ENCODE measurements around the gene PRKAG2. TPM values are rescaled to one million over a fixed set of nuclear protein-coding genes. Genes with fewer than 3 reads are reported as not detected.
A peak's percentile ranks its signal among the peaks of the same experiment; 100 is the strongest.
"Not testable (repeated sequence)": the region's sequence is repeated elsewhere in the genome, so short reads cannot be mapped to it uniquely, and the experiment has no call there.

Gene PRKAG2
- total RNA-seq, 1 donor from 2014 or later, result 18.5 TPM

DNA sequence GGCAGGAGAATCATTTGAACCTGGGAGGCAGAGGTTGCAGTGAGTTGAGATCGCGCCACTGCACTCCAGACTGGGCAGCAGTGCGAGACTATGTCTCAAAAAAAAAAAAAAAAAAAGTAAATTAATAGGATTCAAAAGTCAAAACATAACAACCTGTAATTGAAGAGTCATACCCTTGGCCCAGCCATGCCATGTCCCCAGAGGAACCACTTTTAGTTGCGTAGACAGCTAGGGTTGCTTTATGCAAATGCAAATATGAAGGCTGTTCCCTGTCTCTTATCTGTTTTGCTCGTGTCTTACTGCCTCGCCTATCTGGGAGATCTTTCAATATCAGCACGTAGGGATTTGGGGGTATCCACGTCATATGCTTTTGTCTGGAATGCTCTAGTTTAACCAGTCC is 73.1 kb downstream of the PRKAG2 start:
- intact Hi-C loops (cut with micrococcal nuclease), result no loop called here
- no peak overlapping the region for H3K4me3 Mint-ChIP-seq
- H3K27me3 Mint-ChIP-seq (ENCODE audit: insufficient read depth), result peaks cover 2% of the 10 kb centered on the region
- no peaks in the 10 kb centered on the region for H3K36me3 Mint-ChIP-seq (ENCODE audit: low read depth)
- no peak for DNase-seq (ENCODE audit: low spot score)
- no peaks in the 10 kb centered on the region for H3K9me3 Mint-ChIP-seq
- no peak overlapping the region for H3K27ac Mint-ChIP-seq
- no peaks in the 10 kb centered on the region for H3K4me1 Mint-ChIP-seq (ENCODE audit: low read depth)

DNA sequence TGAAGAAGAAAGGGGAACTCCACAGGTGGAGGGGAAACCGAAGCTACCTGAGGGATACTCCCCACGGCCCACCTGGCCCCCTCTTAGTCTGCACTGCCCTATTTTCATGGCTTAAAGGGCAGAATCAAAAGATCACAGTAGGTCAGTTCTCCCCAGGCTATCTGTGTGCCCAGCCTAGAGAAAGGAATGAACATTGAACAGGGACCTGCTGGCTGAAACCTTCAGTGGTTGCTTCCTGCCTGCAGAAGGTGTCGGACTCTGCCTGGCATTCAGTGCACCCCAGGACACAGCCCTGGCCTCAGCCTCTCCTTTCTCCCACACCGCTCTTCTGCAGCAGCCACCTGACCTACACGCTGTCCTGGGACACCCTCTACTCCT is 74.5 kb downstream of the PRKAG2 start:
- intact Hi-C loops (cut with micrococcal nuclease), result no loop called here
- peaks cover 2% of the 10 kb centered on the region for H3K27me3 Mint-ChIP-seq (ENCODE audit: insufficient read depth)
- no peak for DNase-seq (ENCODE audit: low spot score)
- H3K4me1 Mint-ChIP-seq (ENCODE audit: low read depth), result no peaks in the 10 kb centered on the region
- no peaks in the 10 kb centered on the region for H3K36me3 Mint-ChIP-seq (ENCODE audit: low read depth)
- H3K9me3 Mint-ChIP-seq, result no peaks in the 10 kb centered on the region
- no peak overlapping the region for H3K4me3 Mint-ChIP-seq
- H3K27ac Mint-ChIP-seq, result no peak overlapping the region

DNA sequence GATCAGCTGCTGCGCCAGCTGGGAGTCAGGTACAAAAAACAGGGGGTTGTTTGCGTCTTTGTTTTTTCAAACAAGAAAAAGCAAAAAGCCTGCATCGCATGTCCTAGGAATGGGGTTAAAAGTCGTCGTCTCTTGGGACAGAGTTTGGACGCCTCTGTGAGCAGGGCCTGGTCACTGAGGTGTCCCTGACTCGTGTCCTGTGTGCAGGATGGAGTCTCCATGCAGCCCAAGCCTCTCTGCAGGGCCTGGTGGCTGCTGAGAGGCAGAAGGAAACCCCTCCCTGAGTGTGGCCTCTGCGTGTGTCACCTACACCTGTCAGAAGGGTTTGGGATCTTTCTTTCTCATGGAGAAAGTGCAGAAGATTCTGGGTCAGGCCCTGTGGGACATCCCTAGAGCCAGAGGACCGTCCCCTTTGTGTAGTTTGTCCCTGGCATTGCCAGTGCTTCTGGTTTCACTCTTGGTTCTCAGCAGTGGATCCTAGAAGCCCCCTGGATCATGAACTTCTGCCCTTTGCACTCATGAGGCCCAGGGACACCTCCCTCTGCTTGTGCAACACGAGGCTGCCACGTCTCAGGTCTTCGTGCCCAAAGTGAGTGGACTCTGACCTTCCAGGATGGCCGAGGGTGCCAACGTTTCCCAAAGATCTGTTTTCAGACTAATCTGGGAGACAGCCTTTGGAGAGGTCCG is 75.0 kb downstream of the PRKAG2 start:
- Mint-ChIP-seq H3K4me1 (ENCODE audit: low read depth) (no peaks in the 10 kb centered on the region), H3K4me3 (no peak overlapping the region), H3K9me3 (no peaks in the 10 kb centered on the region), H3K27ac (no peak overlapping the region), H3K27me3 (ENCODE audit: insufficient read depth) (peaks cover 2% of the 10 kb centered on the region), H3K36me3 (ENCODE audit: low read depth) (no peaks in the 10 kb centered on the region)
- no peak for DNase-seq (ENCODE audit: low spot score)
- intact Hi-C loops (cut with micrococcal nuclease), result no loop called here

DNA sequence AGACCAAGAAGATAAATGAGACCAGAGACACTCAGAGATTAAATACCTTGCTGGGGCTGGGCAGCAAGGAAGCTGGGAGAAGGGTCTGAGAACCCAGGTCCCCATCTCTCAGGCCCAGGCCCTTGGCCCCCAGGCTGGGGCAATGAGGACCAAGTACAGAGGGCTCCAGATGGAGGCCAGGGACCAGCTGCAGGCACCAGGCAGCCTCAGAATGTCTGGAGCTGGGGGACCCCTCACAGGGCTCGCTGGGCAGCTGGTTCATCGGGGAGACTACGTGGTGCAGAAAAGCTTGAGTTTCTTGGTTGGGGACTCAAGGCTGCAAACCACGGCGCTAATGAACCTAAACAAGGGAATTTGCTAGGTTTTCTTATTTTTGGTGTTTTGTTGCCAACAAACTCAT is 75.6 kb downstream of the PRKAG2 start:
- no peaks in the 10 kb centered on the region for H3K36me3 Mint-ChIP-seq (ENCODE audit: low read depth)
- no peak overlapping the region for H3K27ac Mint-ChIP-seq
- H3K27me3 Mint-ChIP-seq (ENCODE audit: insufficient read depth), result peaks cover 2% of the 10 kb centered on the region

DNA sequence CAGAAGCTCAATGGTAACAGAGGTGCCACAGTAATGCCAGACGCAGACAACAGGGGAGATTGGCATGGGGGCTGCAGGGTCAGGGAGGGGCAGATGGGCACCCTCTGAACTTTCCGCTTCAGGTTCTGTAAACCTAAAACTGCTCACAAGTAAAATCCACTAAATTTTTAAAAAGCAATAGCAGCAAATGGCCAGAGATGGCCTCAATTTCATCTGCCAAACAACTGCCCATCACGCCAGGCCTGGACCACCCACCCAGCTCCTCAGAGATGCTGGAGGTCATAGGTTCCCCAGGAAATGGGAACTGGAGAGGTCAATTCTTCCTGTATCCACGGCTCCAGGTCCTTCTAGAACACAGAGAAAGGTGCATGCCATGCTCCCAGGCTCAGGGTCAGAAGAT is 76.1 kb downstream of the PRKAG2 start:
- Mint-ChIP-seq H3K4me1 (ENCODE audit: low read depth) (no peaks in the 10 kb centered on the region), H3K36me3 (ENCODE audit: low read depth) (no peaks in the 10 kb centered on the region), H3K4me3 (no peak overlapping the region), H3K27ac (no peak overlapping the region), H3K27me3 (ENCODE audit: insufficient read depth) (peaks cover 2% of the 10 kb centered on the region), H3K9me3 (no peaks in the 10 kb centered on the region)
- intact Hi-C loops (cut with micrococcal nuclease), result no loop called here
- no peak for DNase-seq (ENCODE audit: low spot score)

More for the DNA sequence above, 75.6 kb downstream of the PRKAG2 start:
- H3K4me1 Mint-ChIP-seq (ENCODE audit: low read depth), result no peaks in the 10 kb centered on the region
- DNase-seq (ENCODE audit: low spot score), result no peak
- H3K9me3 Mint-ChIP-seq, result no peaks in the 10 kb centered on the region
- H3K4me3 Mint-ChIP-seq, result no peak overlapping the region
- intact Hi-C loops (cut with micrococcal nuclease), result no loop called here

DNA sequence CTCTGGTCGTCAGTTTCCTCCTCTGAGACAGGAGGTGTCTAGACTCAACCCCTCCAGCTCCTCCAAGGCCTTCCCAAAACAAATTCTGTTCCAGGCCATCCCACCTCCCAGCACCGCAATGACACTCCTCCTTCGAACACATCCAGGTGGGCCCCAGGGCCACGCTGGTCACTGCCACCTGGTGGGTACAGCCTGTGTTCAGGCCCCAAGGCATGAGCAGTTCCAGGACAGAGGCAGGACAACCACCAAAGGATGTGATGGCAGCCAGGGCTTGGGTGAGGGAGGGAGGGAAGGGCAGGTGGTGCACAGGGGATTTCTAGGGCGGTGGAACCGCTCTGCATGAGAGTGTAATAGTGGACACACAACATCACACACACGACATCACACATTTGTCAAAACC is 76.5 kb downstream of the PRKAG2 start:
- DNase-seq (ENCODE audit: low spot score), result no peak

DNA sequence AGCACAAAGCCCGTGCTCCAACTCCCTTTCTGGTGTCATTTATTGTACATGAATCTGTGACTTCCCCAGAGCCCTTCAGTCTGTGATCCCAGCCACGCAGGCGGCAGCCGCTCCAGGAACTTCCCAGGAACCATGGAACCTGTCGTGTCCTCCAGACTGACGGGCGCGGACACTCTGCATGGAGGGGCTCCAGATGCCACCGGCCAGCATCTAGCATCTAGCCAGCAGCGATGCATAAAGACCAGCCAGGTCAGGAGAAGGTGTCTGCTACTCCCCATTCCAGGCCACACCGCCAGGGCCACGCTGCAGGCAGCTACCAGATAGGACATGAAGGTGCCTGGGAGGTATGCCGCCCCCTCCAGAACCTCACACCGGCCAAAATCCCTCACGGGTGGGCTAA is 77.4 kb downstream of the PRKAG2 start:
- Mint-ChIP-seq H3K27me3 (ENCODE audit: insufficient read depth) (peaks cover 2% of the 10 kb centered on the region), H3K4me1 (ENCODE audit: low read depth) (no peaks in the 10 kb centered on the region), H3K4me3 (no peak overlapping the region), H3K27ac (no peak overlapping the region), H3K36me3 (ENCODE audit: low read depth) (no peaks in the 10 kb centered on the region), H3K9me3 (no peaks in the 10 kb centered on the region)
- no peak for DNase-seq (ENCODE audit: low spot score)
- intact Hi-C loops (cut with micrococcal nuclease), result no loop called here

More for the DNA sequence above, 76.5 kb downstream of the PRKAG2 start:
- no peaks in the 10 kb centered on the region for H3K4me1 Mint-ChIP-seq (ENCODE audit: low read depth)
- H3K9me3 Mint-ChIP-seq, result no peaks in the 10 kb centered on the region
- no peaks in the 10 kb centered on the region for H3K36me3 Mint-ChIP-seq (ENCODE audit: low read depth)
- no peak overlapping the region for H3K4me3 Mint-ChIP-seq
- intact Hi-C loops (cut with micrococcal nuclease), result no loop called here
- peaks cover 2% of the 10 kb centered on the region for H3K27me3 Mint-ChIP-seq (ENCODE audit: insufficient read depth)
- no peak overlapping the region for H3K27ac Mint-ChIP-seq

DNA sequence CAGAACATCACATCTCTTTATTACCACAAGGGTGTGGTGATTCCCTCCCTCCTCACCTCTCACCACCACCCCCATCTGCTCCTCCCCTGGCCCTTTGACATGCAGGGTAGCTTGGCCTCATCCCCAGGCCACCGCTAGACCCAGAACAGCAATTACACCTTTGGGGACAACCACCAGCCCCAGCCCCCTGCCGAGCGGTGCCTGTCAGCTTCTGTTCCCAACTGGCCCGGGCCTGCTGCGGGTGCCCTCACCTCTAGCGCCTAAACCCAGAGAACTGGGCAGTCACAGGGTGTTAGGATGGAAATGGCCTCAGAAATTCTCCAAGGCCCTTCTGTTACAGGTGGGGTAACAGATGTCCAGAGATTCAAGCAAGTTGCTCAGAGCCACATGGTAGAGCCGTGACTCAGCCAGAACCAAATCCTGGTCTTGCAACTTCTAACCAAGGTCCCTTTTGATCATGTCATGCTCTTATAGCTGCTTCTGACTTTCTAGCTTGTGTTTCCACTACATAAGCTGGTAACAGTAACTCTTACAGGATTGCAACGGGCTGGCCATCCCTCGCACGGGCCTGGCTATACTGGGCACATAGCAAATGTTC is 78.0 kb downstream of the PRKAG2 start:
- H3K4me1 Mint-ChIP-seq (ENCODE audit: low read depth), result no peaks in the 10 kb centered on the region
- peaks cover under 1% of the 10 kb centered on the region for H3K27me3 Mint-ChIP-seq (ENCODE audit: insufficient read depth)

DNA sequence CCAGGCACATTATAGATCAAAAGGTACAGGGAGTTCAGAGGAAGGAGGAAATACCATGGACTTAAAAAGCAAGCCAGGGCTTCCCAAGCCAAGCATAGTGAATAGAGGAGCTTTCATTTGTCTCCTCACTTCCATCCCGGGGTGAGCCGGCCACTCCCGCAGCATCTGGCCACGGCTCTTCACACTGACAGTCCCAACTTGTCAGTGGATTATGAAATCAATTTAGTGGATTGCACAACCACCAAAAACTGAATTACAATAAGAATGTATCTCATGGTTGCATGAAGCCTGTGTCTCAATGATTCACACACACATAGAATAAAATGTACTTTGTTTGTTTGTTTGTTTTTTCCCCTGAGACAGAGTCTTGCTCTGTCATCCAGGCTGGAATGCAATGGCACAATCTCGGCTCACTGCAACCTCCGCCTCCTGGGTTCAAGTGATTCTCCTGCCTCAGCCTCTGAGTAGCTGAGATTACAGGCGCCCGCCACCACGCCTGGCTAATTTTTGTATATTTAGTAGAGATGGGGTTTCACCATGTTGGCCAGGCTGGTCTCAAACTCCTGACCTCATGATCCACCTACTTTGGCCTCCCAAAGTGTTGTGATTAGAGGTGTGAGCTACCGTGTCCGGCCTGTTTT is 79.1 kb downstream of the PRKAG2 start:
- H3K27ac Mint-ChIP-seq; H3K36me3 Mint-ChIP-seq (ENCODE audit: low read depth); H3K9me3 Mint-ChIP-seq; H3K27me3 Mint-ChIP-seq (ENCODE audit: insufficient read depth); intact Hi-C loops (cut with micrococcal nuclease); H3K4me1 Mint-ChIP-seq (ENCODE audit: low read depth); DNase-seq (ENCODE audit: low spot score); H3K4me3 Mint-ChIP-seq: not testable (repeated sequence)

More for the DNA sequence above, 78.0 kb downstream of the PRKAG2 start:
- no peak for DNase-seq (ENCODE audit: low spot score)
- Mint-ChIP-seq H3K9me3 (no peaks in the 10 kb centered on the region), H3K4me3 (no peak overlapping the region), H3K36me3 (ENCODE audit: low read depth) (no peaks in the 10 kb centered on the region), H3K27ac (no peak overlapping the region)
- intact Hi-C loops (cut with micrococcal nuclease), result no loop called here

DNA sequence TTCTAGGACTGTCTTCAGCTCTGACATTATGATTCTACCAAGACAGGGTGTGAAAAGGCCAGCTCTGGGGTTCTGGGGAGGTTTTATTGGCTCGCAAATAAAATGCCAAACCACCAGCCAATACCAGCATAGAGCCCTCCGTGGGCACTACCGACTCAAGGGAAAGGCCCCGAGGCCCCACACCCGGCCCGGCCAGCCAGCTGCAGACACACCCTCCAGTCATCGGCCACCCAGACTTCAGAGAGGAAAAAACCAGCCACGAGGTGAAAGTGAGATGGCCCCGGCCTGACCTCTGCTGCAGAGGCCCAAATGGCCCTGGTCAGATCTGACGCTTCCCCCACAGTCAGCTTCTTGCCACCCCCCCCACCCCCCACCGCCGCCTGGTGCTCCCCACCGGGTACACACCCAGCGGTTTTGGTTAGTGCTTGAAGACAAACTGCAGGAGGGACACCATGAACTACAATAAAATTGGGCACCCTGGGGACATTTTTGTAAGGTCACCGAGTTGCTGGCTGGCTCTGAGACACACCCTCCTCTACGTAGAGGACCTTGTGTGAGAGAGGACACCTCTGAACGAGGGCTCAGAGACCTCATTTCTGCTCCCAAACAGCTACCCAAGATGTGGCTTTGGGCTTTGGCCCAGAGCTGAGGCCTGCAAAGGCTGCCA is 79.9 kb downstream of the PRKAG2 start:
- H3K27ac Mint-ChIP-seq, result no peak overlapping the region
- no peaks in the 10 kb centered on the region for H3K9me3 Mint-ChIP-seq
- no peaks in the 10 kb centered on the region for H3K4me1 Mint-ChIP-seq (ENCODE audit: low read depth)
- intact Hi-C loops (cut with micrococcal nuclease), result no loop called here
- no peak overlapping the region for H3K4me3 Mint-ChIP-seq
- no peaks in the 10 kb centered on the region for H3K27me3 Mint-ChIP-seq (ENCODE audit: insufficient read depth)
- no peak for DNase-seq (ENCODE audit: low spot score)
- H3K36me3 Mint-ChIP-seq (ENCODE audit: low read depth), result no peaks in the 10 kb centered on the region

DNA sequence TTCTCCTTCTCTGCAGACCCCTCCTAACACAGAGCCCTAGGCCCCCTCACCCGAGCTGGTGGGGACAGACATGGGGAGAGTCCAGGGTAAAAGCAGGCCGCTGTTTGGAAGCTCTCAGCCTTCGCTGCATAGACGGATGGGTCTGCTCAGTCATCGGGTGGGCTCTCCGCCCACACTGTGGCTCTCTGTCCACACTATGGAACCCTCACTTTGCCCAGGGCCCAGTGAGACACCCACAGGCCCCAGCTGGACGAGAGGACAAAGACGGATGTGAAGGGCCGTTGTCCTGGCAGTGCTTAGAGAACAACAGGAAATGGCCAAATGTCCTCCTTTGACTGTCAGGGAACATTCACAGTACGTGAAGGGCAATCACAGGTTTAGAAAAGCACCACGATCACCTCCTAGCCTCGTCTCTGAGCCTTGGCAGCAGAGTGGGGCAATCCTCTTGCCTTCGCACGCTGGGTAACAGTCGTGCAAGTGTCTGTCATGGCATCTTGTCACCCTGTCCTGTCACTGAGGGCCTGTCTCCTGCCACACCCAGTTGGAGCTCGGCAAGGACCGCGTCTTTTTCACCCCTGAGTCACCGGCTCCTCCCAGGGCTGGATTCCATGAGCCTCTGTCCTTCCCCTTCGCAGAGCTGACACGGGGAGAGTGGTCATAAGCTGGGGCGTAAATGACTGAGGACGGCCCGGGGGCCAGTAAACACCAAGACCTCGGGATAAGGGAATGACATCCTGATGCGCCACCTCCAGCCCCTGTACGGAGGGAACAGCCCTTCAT is 80.6 kb downstream of the PRKAG2 start:
- DNase-seq (ENCODE audit: low spot score), result no peak
- Mint-ChIP-seq H3K27me3 (ENCODE audit: insufficient read depth) (no peaks in the 10 kb centered on the region), H3K4me3 (no peak overlapping the region), H3K36me3 (ENCODE audit: low read depth) (no peaks in the 10 kb centered on the region), H3K27ac (no peak overlapping the region), H3K9me3 (no peaks in the 10 kb centered on the region), H3K4me1 (ENCODE audit: low read depth) (no peaks in the 10 kb centered on the region)
- intact Hi-C loops (cut with micrococcal nuclease), result no loop called here

DNA sequence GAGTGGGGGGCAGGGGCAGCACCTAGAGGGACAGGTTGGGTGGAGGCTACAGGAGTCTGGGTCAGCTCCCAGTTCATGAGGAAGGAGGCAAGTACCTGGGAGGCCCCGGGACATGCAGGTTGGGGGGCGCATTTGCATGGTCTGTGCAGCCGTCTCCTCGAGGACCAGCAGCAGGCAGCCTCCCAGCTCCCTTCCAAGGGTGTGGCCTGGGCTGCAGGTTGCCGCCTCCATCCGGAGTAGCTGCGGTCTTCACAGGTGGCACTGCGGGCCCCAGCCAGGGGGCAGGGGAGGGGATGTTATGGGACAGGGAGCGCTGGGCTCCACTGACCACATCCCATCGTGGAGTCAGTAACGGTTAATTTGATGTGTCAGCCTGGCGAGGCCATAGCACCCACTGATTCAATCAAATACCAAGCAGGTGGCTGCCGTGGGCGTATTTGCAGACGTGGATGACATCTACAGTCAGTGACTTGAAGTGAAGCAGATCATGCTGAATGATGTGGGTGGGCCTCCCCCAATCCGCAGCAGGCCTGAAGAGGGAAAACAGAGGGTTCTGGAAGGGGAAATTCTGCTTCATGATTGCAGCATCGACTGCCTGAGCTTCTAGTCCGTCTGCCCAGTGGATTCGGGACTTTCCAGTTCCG is 81.6 kb downstream of the PRKAG2 start:
- Mint-ChIP-seq H3K4me1 (ENCODE audit: low read depth) (no peaks in the 10 kb centered on the region), H3K27ac (peak overlapping the region; percentile 40), H3K4me3 (no peak overlapping the region), H3K36me3 (ENCODE audit: low read depth) (no peaks in the 10 kb centered on the region), H3K27me3 (ENCODE audit: insufficient read depth) (peaks cover 2% of the 10 kb centered on the region), H3K9me3 (no peaks in the 10 kb centered on the region)
- peak; percentile 6 for DNase-seq (ENCODE audit: low spot score)
- intact Hi-C loops (cut with micrococcal nuclease), result no loop called here
